GM12874 (cell line): ENCODE results near the gene ELOVL5.

Experiments used
- TF ChIP-seq, protein P1 (sequence below): IDR thresholded peaks from 2 replicates; pipeline ENCODE4 v1.5.1; 2011; ENCODE audit warnings: low read depth, mild to moderate bottlenecking, control low read depth, low read length, moderate library complexity; ENCODE audit not compliant: insufficient read depth

The ELOVL5 gene

GRCh38 chr6:53281518-53282215 lies 67.1 kb downstream of the ELOVL5 start:
- TF ChIP-seq, protein P1, sequence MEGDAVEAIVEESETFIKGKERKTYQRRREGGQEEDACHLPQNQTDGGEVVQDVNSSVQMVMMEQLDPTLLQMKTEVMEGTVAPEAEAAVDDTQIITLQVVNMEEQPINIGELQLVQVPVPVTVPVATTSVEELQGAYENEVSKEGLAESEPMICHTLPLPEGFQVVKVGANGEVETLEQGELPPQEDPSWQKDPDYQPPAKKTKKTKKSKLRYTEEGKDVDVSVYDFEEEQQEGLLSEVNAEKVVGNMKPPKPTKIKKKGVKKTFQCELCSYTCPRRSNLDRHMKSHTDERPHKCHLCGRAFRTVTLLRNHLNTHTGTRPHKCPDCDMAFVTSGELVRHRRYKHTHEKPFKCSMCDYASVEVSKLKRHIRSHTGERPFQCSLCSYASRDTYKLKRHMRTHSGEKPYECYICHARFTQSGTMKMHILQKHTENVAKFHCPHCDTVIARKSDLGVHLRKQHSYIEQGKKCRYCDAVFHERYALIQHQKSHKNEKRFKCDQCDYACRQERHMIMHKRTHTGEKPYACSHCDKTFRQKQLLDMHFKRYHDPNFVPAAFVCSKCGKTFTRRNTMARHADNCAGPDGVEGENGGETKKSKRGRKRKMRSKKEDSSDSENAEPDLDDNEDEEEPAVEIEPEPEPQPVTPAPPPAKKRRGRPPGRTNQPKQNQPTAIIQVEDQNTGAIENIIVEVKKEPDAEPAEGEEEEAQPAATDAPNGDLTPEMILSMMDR = no peak

- TF ChIP-seq, protein P1 = no peak
Measured at GRCh38 chr6:53280207-53280606, 68.5 kb downstream of the ELOVL5 start.

GRCh38 chr6:53279293-53279692 lies 69.5 kb downstream of the ELOVL5 start:
- TF ChIP-seq, protein P1 = no peak

DNA sequence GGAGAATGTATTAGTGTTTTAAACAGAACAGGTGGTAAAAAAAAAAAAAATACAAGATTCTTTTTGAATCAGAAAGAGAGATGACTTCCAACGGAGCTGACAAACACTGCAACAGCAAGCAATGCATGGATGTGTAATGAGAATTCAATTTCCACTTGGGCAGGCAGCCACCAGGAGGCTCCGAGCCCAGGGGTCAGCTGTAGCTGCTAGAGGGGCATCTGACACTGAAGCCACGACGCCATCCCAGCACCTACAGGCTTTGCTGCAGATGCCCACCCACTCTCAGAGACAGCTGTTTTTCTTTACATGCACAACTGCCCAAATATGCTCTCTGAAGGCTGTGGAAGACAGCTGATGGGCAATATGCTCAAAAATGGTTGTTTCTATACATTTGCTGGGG lies 75.4 kb downstream of the ELOVL5 start:
- TF ChIP-seq, protein P1 = no peak

DNA sequence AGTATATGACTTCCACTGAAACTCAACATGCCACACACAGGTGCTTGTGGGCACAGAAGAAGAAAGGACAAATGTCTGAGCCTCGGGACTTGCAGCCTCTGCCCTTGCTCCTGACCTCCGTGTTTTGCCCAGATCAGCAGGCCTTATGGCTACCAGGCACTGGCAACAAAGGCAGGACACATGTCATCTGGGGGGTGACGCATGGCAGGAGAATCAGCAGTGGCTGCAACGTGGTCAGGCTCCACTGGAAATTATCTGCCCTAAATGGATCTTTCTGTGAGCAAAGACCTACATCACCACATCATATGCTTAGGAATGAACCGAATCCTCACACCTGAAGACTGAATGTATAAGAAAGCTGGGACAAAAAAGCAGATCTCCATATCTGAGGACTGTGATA lies 78.9 kb downstream of the ELOVL5 start:
- TF ChIP-seq, protein P1 = no peak

DNA sequence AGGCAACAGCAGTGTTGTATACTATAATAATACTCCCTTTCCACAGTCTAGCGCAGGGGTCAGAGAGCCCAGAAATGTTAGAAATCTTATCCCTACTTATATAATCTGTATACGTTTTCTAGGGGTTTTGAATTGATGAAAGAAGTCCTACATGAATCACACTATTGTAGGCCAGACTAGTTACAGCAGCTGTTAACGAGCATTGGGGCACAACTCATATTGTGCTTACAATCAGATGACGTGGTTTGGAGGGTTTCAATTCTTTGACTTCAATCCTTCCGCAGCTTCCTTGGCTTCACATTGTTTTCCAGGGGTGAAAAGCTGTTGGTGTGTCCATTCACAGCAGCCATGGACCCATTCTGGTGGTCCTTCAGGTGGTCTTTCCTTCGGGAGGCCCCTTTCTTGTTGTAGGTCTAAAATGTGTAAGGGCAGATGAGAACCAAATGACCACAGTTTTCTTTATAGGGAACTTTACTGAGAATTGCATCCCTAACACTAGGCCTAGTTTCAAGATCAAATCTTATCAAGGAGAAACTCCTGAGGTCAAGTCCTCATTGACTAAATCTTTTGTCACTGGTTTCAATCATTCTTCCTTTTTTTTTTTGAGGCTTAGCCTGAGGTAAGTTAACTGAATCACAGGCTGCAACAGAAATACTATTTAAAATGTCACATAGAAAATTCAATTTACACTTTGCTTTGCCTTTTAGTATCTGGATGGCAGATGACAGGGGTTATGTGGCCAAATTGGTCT lies 79.7 kb downstream of the ELOVL5 start:
- TF ChIP-seq, protein P1 = no peak

DNA sequence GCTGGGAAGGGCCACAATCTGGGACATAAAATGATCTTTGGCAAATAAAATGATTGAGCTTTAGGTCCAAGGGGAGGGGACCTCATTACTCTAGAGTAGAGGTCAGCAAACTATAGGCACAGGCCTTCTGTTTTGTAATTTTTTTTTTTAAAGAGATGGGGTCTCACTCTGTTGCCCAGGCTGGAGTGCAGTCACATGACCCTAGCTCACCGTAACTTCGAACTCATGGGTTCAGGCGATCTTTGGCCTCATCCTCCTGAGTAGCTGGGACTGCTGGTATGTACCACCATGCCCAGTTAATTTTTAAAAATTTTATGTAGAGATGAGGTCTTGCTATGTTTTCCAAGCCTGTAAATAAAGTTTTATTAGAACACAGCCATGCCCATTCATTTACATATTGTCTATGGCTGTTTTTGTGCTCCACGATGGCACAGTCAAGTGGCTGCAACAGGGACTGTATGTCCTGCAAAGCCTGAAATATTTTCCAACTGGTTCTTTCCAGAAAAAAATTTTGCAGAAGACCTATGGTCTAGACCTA lies 82.1 kb downstream of the ELOVL5 start:
- TF ChIP-seq, protein P1 = no peak
